Islet of Langerhans (tissue), 1 donor: ENCODE results near the gene KLRB1.
"Not testable (repeated sequence)": the region's sequence is repeated elsewhere in the genome, so short reads cannot be mapped to it uniquely, and the experiment has no call there.

Experiments
- FAIRE-seq: peaks from one replicate; lab custom pipeline; 2011; peaks lifted over from hg19 to GRCh38; lab: Jason Lieb, UNC

The KLRB1 gene

DNA sequence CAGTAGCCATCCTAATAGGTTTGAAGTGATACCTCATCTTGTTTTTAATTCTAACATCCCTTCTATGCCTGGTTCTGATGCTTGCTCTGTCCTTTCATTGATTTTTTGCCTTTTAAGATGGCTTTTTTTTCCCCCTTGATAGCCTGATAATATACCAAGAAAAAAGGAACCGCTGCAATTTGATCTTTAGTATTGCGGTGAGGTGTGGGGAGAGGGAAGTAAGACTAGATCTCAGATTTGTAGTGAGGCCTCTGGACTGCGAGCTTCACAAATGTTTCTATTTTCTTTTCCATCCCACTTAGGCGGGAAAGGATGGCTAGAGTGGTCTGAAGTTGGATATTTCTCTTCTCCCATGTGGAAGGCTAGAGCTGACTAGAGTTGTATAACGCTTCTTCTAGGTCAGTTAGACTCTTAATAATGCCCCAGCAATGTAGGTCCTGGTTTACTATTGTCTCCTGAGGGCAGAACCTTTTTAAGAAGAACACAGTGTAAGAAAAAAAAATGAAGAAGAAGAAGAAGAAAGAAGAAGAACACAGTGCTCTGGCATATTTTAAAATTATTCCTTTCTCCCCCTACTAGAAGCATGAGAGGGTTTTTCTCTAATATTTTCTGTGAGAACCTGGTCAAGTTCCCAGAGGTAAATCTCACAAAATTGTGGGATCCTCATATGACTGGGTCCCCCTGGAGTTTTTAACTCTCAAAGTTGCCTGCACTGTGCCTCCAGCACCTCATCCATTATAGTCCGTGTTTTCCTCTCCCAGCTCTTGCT lies 11.9 kb upstream of the KLRB1 start:
- no peak for FAIRE-seq

DNA sequence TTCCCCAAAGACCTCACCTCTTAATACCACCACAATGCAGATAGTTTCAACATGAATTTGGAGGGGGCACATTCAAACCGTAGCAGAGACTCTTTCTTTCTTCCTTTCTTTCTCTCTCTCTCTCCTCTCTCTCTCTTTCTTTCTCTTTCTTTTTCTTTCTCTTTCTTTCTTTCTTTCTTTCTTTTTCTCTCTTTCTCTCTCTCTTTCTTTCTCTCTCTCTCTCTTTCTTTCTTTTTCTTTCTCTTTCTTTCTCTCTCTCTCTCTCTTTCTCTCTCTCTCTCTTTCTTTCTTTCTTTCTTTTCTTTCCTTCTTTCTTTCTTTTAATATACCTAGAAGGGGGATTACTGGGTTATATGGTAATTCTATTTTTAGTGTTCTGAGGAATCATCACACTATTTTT lies 11.2 kb upstream of the KLRB1 start:
- FAIRE-seq, result not testable (repeated sequence)

DNA sequence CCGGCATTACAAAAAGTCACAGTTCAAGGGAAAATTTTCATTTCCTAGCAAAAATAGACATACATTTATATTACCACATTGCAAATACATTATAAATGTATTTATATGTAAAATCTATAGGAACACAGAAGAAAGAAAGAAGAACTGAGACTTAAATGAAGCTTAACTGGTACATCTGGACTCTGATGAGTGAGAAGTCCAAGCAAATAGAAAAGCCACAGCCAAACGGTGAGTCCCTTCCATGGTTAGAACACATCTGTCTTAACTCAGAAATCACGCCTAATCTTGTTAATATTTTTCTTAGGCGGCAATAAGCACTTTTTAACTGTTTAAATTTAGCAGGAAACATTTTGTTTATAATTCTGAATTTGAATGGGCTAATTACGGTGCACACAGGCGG lies 9.4 kb upstream of the KLRB1 start:
- no peak for FAIRE-seq

DNA sequence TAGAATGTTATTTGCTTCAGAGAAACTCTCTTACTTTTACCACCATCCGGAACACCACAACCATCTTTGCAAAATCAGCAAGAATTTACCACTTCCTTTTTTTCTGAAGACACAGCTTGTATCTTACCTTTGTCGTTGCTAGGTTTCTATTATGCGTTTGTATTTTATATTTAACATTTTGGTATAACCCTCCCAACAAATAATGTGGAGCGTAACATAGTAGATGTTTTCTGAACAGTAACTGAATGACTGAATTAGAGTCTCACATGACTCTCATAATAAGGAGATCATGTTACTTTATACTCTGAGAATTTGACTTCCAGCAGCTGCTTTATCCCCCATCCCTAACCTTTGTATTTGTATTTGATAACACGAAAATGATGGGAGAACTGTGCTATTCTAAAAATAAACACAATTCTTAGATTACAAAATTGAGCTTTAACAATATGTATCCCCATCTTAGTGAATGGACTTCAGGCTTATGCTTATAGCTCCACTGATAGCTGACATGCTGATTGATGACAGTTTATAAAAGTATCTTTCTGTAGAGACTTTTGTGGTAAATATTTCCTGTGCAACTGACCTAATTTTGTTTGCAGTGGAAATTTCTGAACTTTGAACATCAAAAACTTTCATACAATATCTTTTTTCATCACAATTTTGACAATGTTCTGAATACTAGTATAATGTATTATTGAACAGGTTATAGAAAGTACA lies 7.9 kb upstream of the KLRB1 start:
- FAIRE-seq, result no peak

DNA sequence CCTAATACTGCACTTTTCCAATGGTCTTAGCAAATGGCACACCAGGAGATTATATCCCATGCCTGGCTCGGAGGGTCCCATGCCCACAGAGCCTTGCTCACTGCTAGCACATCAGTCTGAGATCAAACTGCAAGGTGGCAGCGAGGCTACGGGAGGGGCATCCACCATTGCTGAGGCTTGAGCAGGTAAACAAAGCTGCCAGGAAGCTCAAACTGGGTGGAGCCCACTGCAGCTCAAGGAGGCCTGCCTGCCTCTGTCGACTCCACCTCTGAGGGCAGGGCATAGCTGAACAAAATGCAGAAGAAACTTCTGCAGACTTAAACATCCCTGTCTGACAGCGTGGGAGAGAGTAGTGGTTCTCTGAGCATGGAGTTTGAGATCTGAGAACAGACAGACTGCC lies 2.9 kb upstream of the KLRB1 start:
- not testable (repeated sequence) for FAIRE-seq

DNA sequence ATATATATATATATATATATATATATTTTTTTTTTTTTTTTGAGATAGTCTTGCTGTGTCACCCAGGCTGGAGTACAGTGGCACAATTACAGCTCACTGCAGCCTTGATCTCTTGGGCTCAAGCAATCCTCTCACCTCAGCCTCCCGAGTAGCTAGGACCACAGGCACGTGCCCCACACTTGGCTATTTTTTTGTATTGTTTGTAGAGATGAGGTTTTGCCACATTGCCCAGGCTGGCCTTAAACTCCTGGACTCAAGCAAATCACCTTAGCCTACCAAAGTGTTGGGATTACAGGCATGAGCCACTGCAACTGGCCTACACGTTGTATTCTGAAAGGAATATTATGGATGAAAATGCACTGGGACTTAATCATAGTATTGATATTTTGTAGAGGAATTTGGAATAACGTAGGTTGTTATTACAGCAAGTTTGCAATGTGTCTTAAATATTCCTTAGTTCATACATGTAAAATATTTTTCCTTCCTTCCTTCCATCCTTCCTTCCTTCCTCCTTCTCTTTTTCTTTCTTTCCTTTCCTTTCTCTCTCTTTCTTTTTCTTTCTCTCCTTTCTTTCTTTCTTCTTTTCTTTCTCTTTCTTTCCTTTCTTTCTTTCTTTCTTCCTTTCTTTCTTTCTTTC lies 862 bp downstream of the KLRB1 start:
- no peak for FAIRE-seq

DNA sequence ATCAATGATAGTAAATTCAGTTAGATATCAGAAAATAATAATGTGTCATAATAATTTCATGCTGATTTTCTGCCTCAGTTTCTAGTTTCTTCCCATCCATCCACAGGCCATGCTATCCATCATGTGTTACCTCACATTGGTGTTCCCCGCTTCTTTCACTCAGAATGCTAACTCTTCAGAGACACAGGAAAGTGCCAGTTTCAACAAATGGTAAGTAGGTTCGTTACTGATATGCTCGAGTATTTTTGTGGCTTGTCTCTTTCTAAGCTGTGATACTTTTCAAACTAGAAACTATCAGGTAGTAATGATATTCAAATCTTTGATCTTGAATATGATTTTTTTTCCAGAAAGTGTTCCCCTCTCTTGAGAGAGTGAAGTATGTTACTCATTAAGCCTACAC lies 1.5 kb downstream of the KLRB1 start:
- FAIRE-seq, result no peak

DNA sequence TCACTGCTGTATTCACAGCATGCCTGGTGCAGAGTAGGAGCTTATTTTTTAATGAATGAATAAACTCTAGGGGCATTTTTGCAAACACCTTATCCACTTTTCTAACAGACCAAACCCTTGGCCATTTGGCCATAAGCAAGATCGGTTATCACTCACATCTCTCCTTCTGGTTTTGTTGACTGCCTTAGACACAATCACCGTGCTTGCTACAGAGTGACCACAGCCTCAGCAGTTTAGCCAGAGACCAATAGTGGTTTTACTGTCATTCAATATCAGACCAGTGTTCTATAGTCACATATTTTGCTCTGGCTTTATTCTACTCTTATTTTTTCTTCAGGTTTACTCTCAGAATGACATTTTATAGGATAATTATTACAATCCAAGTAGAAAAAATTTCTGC lies 2.2 kb downstream of the KLRB1 start:
- FAIRE-seq, result no peak

DNA sequence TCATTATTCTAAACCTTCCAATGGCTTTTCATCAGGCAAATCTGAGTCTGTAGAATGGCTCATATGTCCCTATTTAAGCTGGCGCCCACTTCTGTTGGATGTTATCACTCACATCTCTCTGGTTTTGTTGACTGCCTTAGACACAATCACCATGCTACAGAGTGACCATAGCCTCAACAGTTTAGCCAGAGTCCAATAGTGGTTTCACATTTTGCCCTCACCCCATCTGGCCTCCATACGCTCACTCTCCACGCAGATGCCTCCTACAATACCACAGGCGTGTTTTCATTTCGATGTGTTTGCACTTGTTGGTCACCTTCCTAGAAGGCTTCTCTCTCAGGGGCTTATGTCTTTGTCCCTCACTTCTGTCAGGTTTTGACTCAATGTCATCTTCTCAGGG lies 3.4 kb downstream of the KLRB1 start:
- no peak for FAIRE-seq

DNA sequence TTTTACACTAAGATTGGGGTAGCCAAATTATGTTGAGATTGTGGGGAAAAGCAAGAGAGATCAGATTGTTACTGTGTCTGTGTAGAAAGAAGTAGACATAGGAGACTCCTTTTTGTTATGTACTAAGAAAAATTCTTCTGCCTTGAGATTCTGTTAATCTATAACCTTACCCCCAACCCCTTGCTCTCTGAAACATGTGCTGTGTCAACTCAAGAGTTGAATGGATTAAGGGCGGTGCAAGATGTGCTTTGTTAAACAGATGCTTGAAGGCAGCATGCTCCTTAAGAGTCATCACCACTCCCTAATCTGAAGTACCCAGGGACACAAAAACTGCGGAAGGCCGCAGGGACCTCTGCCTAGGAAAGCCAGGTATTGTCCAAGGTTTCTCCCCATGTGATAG lies 7.3 kb downstream of the KLRB1 start:
- not testable (repeated sequence) for FAIRE-seq

DNA sequence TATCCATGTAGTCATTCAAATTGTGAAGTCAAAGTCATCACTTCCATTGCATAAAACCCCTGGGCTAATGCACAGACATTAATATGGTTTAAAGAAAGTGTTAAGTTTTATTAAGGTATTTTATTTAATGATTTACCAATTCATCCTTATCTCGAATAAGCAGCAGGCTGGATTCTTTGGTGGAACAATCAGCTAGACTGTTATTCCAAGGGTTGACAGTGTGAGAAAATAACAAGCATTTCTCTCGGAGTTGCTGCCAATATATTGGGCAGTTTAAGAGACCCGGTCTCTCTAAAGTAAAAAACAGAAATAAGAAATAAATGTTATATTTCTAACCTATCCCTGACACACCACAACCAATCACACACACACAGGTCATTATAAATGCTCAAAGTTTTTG lies 9.4 kb downstream of the KLRB1 start:
- FAIRE-seq, result no peak

DNA sequence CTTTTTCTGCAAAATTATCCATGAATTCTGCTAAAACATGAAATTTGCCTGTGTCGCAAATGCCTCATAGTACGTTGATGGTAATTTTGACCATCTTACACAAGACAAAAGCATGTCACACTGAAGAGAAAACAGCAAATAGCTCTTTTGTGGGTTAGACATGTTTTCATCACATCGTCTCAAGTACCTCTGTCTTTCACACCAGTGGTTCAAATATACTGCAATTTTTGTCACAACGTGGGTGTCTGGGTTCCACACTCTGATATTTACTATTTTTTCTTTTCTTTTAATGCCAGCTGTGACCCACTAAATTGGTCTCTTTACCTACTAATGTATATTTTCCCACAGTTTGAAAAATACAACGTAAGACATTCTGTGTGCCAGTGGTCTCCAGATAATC lies 10.4 kb downstream of the KLRB1 start:
- FAIRE-seq, result no peak

DNA sequence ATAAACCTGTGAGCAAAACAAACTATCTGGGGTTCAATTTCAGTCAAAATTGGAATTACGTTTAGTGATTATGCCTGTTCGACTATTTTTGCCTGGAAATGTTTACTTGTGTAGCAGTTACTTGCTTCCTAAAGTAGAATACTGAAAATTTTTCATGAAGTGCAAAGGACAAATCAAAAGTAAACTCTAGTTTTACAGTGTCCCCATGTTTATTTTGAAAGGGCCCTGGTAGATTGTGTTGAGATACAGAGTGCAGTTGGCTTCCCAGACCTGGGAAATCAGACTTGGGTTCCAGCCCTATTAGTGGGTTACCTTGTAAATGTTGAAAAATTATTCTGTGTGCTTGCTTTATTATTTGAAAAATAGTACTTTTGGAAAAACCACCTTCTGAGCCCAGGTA lies 17.3 kb downstream of the KLRB1 start:
- FAIRE-seq, result no peak

DNA sequence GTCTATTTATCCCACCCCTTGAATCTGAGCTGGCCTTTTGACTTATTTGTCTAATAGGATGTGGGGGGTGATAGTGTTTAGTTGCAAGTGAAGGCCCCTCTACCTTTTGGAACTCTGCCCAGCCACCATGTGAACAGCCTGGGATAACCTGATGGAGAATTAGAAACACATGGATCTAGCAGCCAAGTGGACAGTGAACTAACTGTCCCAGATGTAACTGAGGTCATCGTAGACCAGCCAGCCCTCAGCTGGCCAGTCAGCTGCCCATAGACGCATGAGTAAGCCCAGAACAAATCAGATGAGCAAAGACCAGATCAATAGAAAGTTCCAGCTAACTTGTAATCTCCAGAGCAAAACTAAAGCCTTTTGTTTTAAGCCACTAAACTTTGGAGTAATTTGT lies 19.0 kb downstream of the KLRB1 start:
- FAIRE-seq, result no peak

DNA sequence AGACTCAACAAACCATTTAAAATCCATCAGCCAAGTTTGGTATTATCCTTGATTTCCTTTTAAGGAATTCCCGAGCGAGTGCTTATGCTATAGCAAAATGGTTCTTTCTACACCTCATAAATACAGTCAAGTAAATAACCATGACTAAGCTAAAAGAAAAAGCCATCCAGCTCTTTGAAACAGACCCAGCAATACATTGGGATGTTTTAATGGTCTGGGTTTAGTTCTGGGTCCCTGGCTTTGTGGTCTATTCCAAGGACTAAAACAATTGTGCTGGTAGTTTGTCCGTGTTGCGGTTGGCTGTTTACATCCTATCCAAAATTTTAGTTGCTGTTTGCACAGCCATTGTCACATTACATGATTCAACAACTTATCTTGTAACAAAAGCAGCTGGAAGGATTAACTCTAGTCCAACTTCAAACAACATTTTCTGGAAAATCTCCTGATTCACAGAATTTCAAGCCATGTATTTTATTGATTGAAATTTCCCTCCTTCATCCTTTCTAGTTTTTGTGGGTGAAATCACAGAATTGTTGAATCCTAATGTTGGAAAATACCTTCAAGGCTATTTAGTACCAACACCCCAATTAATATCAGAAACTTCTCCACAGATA lies 19.6 kb downstream of the KLRB1 start:
- no peak for FAIRE-seq

DNA sequence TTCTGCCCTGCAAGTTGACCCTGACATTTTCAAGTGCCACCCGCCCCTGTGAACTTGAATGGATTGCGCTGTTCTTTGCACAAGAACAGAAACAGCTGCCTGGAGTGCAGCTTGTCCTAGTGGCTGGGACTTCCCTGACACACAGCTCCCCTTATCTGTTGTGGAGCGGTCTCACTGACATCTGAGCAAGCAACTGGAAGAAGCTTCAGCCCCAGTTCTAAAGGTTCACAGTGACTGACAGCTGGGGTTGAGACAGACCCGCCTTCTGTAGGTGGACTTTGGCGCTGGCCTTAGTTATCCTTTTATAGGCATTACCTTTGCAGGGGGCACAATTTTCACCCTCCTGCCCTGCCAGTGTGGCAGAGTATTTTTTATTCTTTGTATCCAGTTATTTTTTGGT lies 30.0 kb downstream of the KLRB1 start:
- not testable (repeated sequence) for FAIRE-seq

DNA sequence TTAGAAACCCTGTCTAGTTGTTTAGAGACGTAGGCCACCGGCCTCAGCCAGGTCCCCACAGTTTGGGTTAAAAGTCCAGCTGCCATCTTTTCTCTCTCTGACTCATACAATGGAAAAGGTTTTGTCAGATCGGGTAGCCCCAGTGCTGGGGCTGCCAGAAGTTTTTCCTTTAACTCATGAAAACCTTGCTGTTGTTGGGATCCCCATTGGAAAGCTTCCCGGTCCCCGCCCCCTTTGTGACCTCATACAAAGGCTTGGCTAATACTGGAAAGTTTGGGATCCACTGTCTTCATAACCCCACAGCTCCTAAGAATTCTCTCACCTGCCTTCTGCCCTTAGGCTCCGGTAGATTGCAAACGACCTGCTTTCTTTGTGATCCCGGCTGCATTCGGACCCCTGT lies 40.6 kb downstream of the KLRB1 start:
- FAIRE-seq, result not testable (repeated sequence)

DNA sequence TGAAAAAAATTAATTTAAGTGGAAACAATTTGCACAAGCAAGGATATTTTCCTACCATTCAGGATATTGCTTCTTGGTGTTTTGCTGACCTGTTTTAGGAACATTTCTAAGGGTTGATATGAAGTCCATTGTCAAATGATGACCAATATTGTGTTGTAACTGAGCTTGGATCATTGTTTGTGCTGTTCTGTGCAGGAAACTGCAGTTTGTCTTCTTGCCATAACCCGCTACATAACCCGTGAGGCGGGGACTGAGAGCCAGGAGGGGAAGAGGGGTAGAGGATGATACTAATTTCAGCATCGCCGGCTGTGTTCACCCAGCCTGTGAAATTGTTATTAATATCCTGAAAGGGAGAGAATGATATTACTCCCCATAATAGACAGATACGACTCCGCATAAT lies 41.6 kb downstream of the KLRB1 start:
- FAIRE-seq, result not testable (repeated sequence)

DNA sequence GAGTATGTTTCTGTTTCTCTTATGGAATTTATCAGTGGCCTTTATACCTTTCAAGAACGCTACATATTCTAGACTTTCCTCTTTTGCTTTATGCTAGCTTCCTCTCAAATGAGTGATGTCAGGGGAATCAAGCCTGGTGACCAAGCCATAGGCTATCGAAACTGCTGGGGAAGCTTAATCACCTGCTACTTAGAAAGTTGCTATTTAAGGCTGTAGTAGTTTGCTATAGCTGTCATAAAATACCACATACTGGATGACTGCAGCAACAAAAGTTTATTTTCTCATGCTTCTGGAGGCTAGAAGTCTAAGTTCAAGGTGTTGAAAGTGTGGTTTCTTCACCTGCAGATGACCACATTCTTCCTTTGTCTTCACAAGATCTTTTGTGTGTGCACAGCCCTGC lies 43.3 kb downstream of the KLRB1 start:
- FAIRE-seq, result not testable (repeated sequence)

DNA sequence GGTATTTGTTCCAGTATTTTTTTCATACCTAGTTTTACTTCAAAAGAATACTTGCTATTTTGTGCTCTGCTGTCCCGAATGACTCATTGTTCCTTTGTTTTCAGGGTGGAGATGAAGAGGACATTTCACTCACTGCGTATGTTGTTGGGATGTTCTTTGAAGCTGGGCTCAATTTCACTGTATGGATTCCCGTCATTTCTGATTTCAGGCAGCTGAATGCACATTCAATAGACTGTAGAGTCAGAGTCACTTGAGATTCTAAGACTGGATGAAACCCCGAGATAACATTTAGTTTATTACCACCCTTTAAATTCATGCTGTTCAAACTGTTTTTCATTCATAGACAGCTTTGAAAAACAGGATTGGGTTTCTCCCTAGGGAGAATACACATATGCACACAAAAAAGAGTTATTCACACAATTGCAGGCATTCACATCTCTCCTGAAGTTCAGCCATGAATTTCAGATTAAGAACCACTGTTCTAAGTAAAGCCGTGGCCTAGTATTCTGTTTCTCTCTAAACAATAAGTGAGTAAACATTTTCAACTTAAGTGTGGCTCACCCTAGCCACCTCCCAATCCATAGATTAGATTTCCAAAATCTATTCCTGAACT lies 44.8 kb downstream of the KLRB1 start:
- FAIRE-seq, result not testable (repeated sequence)

DNA sequence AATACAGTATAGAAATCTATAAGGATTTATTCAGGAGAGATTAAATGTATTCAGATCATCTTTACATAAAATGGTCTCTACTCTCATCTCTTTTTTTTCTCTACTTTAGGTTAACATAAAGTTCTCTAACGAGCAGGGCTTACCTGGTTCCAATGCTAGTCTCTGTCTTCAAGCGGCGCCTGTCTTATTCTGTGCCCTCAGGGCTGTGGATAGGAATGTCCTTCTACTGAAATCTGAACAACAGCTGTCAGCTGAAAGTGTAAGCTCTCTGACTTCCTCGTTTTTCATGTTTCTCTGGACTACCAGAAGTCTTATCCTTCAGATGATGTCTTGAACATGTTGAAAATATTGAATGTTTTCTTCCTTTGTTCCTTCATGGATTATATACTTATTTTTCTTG lies 62.2 kb downstream of the KLRB1 start:
- FAIRE-seq, result not testable (repeated sequence)
